Measurements from ENCODE around the gene FIGNL2. TPM values are rescaled to one million over a fixed set of nuclear protein-coding genes. Genes with fewer than 3 reads are reported as not detected.

FIGNL2 gene
- polyA plus RNA-seq, 2 of the 4 experiments (the other 2 are of a cell fraction): 0.26 to 0.46 TPM

GRCh38 chr12:51817027-51817953 is 31.2 kb downstream of the FIGNL2 start:
- H3K4me2 ChIP-seq: no peak overlapping the region
- H3K4me3 ChIP-seq: no peak overlapping the region
- FAIRE-seq (no peak), ATAC-seq (no peak), DNase-seq (ENCODE audit: low read depth in 1 of 2, low spot score in 1 of 2) (no peak)
- no peaks in the 10 kb centered on the region for H3K9me3 ChIP-seq
- ChIA-PET POLR2A (interaction anchor here (1.1 kb wide), 1 partner anchor 398 kb away, joined by 4 read pairs; no protein-coding TSS in a partner anchor), CTCF (interaction anchor here (0.9 to 10.5 kb wide), 4 partner anchors 19 to 396 kb away, joined by 3 to 155 read pairs (median 6); partner anchors contain the start of gene SLC4A8)
- no peak for TF ChIP-seq HOXB13 (CRISPR knock-in tag; IDR thresholded peaks at IDR 0.05; ENCODE audit: low read depth)
- TF ChIP-seq MAFK (IDR thresholded peaks at IDR 0.05; ENCODE audit: partially characterized antibody): peak; percentile 30
- H3K27ac ChIP-seq: no peak overlapping the region; a peak in 1 of 6 replicates
- WGBS (ENCODE audit: missing lambda C conversion rate): 84% methylated on average over 10 of the region's 10 CpGs
- H3K4me1 ChIP-seq: peaks cover 34% of the 10 kb centered on the region

- H3K4me2 ChIP-seq: no peak overlapping the region
- DNase-seq (ENCODE audit: low read depth in 1 of 2, low spot score in 1 of 2) (no peak), FAIRE-seq (no peak), ATAC-seq (no peak)
- POLR2A ChIA-PET: no interaction called here
- H3K27ac ChIP-seq: no peak overlapping the region
- H3K4me1 ChIP-seq: peaks cover 29% of the 10 kb centered on the region
- no peak overlapping the region for H3K4me3 ChIP-seq
- no peaks in the 10 kb centered on the region for H3K9me3 ChIP-seq
- no peak for TF ChIP-seq ATOH8 (CRISPR knock-in tag; IDR thresholded peaks at IDR 0.05; ENCODE audit: low read depth)
- TF ChIP-seq, protein P1, sequence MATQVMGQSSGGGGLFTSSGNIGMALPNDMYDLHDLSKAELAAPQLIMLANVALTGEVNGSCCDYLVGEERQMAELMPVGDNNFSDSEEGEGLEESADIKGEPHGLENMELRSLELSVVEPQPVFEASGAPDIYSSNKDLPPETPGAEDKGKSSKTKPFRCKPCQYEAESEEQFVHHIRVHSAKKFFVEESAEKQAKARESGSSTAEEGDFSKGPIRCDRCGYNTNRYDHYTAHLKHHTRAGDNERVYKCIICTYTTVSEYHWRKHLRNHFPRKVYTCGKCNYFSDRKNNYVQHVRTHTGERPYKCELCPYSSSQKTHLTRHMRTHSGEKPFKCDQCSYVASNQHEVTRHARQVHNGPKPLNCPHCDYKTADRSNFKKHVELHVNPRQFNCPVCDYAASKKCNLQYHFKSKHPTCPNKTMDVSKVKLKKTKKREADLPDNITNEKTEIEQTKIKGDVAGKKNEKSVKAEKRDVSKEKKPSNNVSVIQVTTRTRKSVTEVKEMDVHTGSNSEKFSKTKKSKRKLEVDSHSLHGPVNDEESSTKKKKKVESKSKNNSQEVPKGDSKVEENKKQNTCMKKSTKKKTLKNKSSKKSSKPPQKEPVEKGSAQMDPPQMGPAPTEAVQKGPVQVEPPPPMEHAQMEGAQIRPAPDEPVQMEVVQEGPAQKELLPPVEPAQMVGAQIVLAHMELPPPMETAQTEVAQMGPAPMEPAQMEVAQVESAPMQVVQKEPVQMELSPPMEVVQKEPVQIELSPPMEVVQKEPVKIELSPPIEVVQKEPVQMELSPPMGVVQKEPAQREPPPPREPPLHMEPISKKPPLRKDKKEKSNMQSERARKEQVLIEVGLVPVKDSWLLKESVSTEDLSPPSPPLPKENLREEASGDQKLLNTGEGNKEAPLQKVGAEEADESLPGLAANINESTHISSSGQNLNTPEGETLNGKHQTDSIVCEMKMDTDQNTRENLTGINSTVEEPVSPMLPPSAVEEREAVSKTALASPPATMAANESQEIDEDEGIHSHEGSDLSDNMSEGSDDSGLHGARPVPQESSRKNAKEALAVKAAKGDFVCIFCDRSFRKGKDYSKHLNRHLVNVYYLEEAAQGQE (IDR thresholded peaks at IDR 0.05): no peak
- TF ChIP-seq MAFK (IDR thresholded peaks at IDR 0.05; ENCODE audit: partially characterized antibody): no peak
- TF ChIP-seq HOXB13 (CRISPR knock-in tag; IDR thresholded peaks at IDR 0.05; ENCODE audit: low read depth): no peak
- TF ChIP-seq RNF2 (IDR thresholded peaks at IDR 0.05; ENCODE audit: borderline replicate concordance, low read depth): no peak
- TF ChIP-seq KDM5A (IDR thresholded peaks at IDR 0.05): no peak
- no peak for TF ChIP-seq HOXA7 (CRISPR knock-in tag; IDR thresholded peaks at IDR 0.05)
- TF ChIP-seq JUN (IDR thresholded peaks at IDR 0.05): no peak
- TF ChIP-seq TFCP2L1 (CRISPR knock-in tag; IDR thresholded peaks at IDR 0.05): no peak
- TF ChIP-seq, protein P2, sequence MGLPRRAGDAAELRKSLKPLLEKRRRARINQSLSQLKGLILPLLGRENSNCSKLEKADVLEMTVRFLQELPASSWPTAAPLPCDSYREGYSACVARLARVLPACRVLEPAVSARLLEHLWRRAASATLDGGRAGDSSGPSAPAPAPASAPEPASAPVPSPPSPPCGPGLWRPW (IDR thresholded peaks at IDR 0.05): no peak
- CTCF ChIA-PET: interaction anchor here (0.9 to 10.5 kb wide), 7 partner anchors 8 to 394 kb away, joined by 3 to 155 read pairs (median 4); partner anchors contain the start of gene SLC4A8
- 96% methylated on average over 6 of the region's 6 CpGs for WGBS (ENCODE audit: missing lambda C conversion rate)
These were observed 32.9 kb downstream of the FIGNL2 start for GRCh38 chr12:51815571-51815970.

- DNase-seq (ENCODE audit: low read depth in 1 of 2, low spot score in 1 of 2) (peak; percentile 82 to 86), FAIRE-seq (no peak), ATAC-seq (peak; percentile 88 to 90)
- no peaks in the 10 kb centered on the region for H3K9me3 ChIP-seq
- ChIA-PET CTCF (interaction anchor here (0.6 to 10.5 kb wide), 29 partner anchors 9 to 403 kb away, joined by 3 to 155 read pairs (median 4); partner anchors contain the start of gene SLC4A8), POLR2A (interaction anchor here (0.5 to 1.5 kb wide), 5 partner anchors 9 to 1624 kb away, joined by 3 to 8 read pairs (median 3); partner anchors contain the start of gene SLC4A8)
- peaks cover 23% of the 10 kb centered on the region for H3K4me1 ChIP-seq
- 59% methylated on average over 35 of the region's 100 CpGs for WGBS (ENCODE audit: missing lambda C conversion rate)
- TF ChIP-seq RAD21 (conservative IDR thresholded peaks at IDR 0.05 in 1 of 2, IDR thresholded peaks at IDR 0.05 in 1 of 2) (peak; percentile 53 to 77), CTCF (IDR thresholded peaks at IDR 0.05) (peak; percentile 93), SMC3 (IDR thresholded peaks at IDR 0.05) (peak; percentile 89), MYC (IDR thresholded peaks at IDR 0.05; ENCODE audit: borderline replicate concordance, low read length) (no peak), MAZ (IDR thresholded peaks at IDR 0.05; ENCODE audit: borderline replicate concordance, low read depth, low read length) (no peak), JUN (IDR thresholded peaks at IDR 0.05) (peak in 1 of 2 experiments; percentile 31; a peak in 1 of 5 replicates), GATA3 (IDR thresholded peaks at IDR 0.05; ENCODE audit: borderline replicate concordance) (no peak), POLR2A (IDR thresholded peaks at IDR 0.05; ENCODE audit: low read length) (peak; percentile 38)
- TF ChIP-seq, protein P3, sequence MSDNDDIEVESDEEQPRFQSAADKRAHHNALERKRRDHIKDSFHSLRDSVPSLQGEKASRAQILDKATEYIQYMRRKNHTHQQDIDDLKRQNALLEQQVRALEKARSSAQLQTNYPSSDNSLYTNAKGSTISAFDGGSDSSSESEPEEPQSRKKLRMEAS (IDR thresholded peaks at IDR 0.05): peak; percentile 45; the same call in 1 of the 2 replicates
- TF ChIP-seq, protein P4, sequence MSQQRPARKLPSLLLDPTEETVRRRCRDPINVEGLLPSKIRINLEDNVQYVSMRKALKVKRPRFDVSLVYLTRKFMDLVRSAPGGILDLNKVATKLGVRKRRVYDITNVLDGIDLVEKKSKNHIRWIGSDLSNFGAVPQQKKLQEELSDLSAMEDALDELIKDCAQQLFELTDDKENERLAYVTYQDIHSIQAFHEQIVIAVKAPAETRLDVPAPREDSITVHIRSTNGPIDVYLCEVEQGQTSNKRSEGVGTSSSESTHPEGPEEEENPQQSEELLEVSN (IDR thresholded peaks at IDR 0.05; ENCODE audit: borderline replicate concordance, low read depth): 0 out of 2 replicates have a peak, but pooled peaks have one; percentile 43
- peak overlapping the region; percentile 46 for H3K4me3 ChIP-seq
- peak overlapping the region; percentile 80 to 97 for H3K27ac ChIP-seq
- H3K4me2 ChIP-seq: peak overlapping the region; percentile 78
These were observed 34.0 kb downstream of the FIGNL2 start for GRCh38 chr12:51814311-51815088.

Data from A549 (cell line).